NB4 (cell line): ENCODE data around the gene BFSP2.

Experiments used
- CTCF ChIP-seq: IDR thresholded peaks from one replicate; pipeline ENCODE4 v1.5.1; 2012; ENCODE audit warnings: low read depth, low read length
- POLR2A ChIP-seq: IDR thresholded peaks from 2 replicates; pipeline ENCODE4 v1.6.1; 2011; ENCODE audit warnings: mild to moderate bottlenecking; ENCODE audit not compliant: insufficient read length; ENCODE audit errors: extremely low read depth

- TF ChIP-seq POLR2A = no peak
- TF ChIP-seq CTCF = no peak
Observed at GRCh38 chr3:133479895-133480669, 80.2 kb downstream of the BFSP2 start.
